H1 (cell line): ENCODE data around the gene TBX4. TPM values are rescaled to one million over a fixed set of nuclear protein-coding genes. Genes with fewer than 3 reads are reported as not detected.

ENCODE experiments used
- CTCF ChIA-PET: fragments of 300-600 bp; sonication (Branson Sonifier 250); formaldehyde crosslinking; loops from one replicate; lab custom pipeline; 2021; ENCODE audit not compliant: partially characterized antibody; lab: Charles Lee
- POLR2A ChIA-PET: fragments of 300-600 bp; sonication (Branson Sonifier 250); formaldehyde crosslinking; loops from one replicate; lab custom pipeline; 2021; ENCODE audit warnings: inconsistent platforms; ENCODE audit not compliant: partially characterized antibody; lab: Charles Lee
- DNase-seq, 2 experiments: peaks; one replicate each; pipeline versions ENCODE4 v3.0.0 to v3.0.0-alpha.2; 2010 to 2022; ENCODE audit warnings: low spot score in 2 of 2, low read depth in 1 of 2, mixed read lengths in 1 of 2
- FAIRE-seq: peaks from 2 replicates; lab custom pipeline; 2011; peaks lifted over from hg19 to GRCh38; lab: Jason Lieb, UNC
- H2AFZ ChIP-seq: 2 replicates; pipeline ENCODE4 v1.8.1; 2012; ENCODE audit warnings: low read length, inconsistent platforms
- H2AK5ac ChIP-seq: 2 replicates; pipeline ENCODE4 v1.6.1; 2013; ENCODE audit warnings: low read depth, low read length
- H2BK120ac ChIP-seq: replicated peaks from 2 replicates; pipeline ENCODE3; 2013; ENCODE audit warnings: low read depth, low read length, inconsistent platforms
- H2BK12ac ChIP-seq: 2 replicates; pipeline ENCODE4 v1.6.1; 2013; ENCODE audit warnings: low read depth, low read length
- H2BK15ac ChIP-seq: 2 replicates; pipeline ENCODE4 v1.6.1; 2013; ENCODE audit warnings: low read length
- H2BK20ac ChIP-seq: 2 replicates; pipeline ENCODE4 v1.6.1; 2013; ENCODE audit warnings: low read length
- H2BK5ac ChIP-seq: 2 replicates; pipeline ENCODE4 v1.6.1; 2013; ENCODE audit warnings: low read depth, low read length
- H3K14ac ChIP-seq: 2 replicates; pipeline ENCODE4 v1.6.1; 2013; ENCODE audit warnings: inconsistent platforms; ENCODE audit not compliant: insufficient read length
- H3K18ac ChIP-seq: 2 replicates; pipeline ENCODE4 v1.6.1; 2013; ENCODE audit warnings: low read length; ENCODE audit errors: extremely low read depth
- H3K23ac ChIP-seq: 2 replicates; pipeline ENCODE4 v1.6.1; 2013; ENCODE audit warnings: inconsistent platforms; ENCODE audit not compliant: insufficient read length
- H3K23me2 ChIP-seq: 2 replicates; pipeline ENCODE4 v1.6.1; 2013; ENCODE audit warnings: low read depth, low read length
- H3K27ac ChIP-seq: 2 replicates; pipeline ENCODE4 v1.6.1; 2011; ENCODE audit warnings: low read depth, low read length, inconsistent platforms
- H3K27me3 ChIP-seq, 4 experiments: replicated peaks in 1 of 4; 1 replicate in 1 of 4; 2 replicates in 3 of 4; pipeline versions ENCODE4 v1.6.1 to v1.8.1; 2011 to 2013; ENCODE audit warnings: low read length in 3 of 4, mild to moderate bottlenecking in 3 of 4, inconsistent platforms in 2 of 4, mixed read lengths in 2 of 4, moderate library complexity in 1 of 4; ENCODE audit not compliant: control insufficient read depth in 3 of 4, insufficient read depth in 3 of 4; ENCODE audit errors: extremely low read depth in 1 of 4
- H3K36me3 ChIP-seq, 4 experiments: 2 replicates each; pipeline versions ENCODE4 v1.6.1 to v1.8.1; 2011 to 2013; ENCODE audit warnings: mild to moderate bottlenecking in 4 of 4, low read length in 3 of 4, moderate library complexity in 2 of 4, control low read depth in 1 of 4, inconsistent platforms in 1 of 4; ENCODE audit not compliant: insufficient read depth in 4 of 4, control insufficient read depth in 2 of 4
- H3K4ac ChIP-seq: replicated peaks from 2 replicates; pipeline ENCODE3; 2013; ENCODE audit warnings: low read length, low read depth, mixed read lengths, inconsistent platforms; ENCODE audit not compliant: insufficient read length
- H3K4me1 ChIP-seq, 4 experiments: replicated peaks in 1 of 4; 1 replicate in 1 of 4; 2 replicates in 3 of 4; pipeline versions ENCODE4 v1.6.1 to v1.8.1; 2011 to 2013; ENCODE audit warnings: low read length in 3 of 4, inconsistent platforms in 2 of 4, mixed read lengths in 1 of 4; ENCODE audit not compliant: insufficient read depth in 4 of 4, control insufficient read depth in 3 of 4
- H3K4me2 ChIP-seq, 2 experiments: 2 replicates each; pipeline versions ENCODE4 v1.6.1 to v1.8.1; 2011 to 2013; ENCODE audit warnings: low read depth in 2 of 2, low read length in 2 of 2, control low read depth in 1 of 2, inconsistent platforms in 1 of 2, mild to moderate bottlenecking in 1 of 2; ENCODE audit not compliant: insufficient read depth in 1 of 2
- H3K4me3 ChIP-seq, 4 experiments: fragments of 200-600, 300-600 bp in 1 of 4; sonication (generic), shearing (Covaris generic), sonication (Bioruptor Twin) in 1 of 4; 2 replicates each; pipeline versions ENCODE4 v1.5.1 to v1.8.1; 2011 to 2016; ENCODE audit warnings: low read length in 4 of 4, low read depth in 3 of 4, control low read depth in 2 of 4, inconsistent platforms in 2 of 4, mild to moderate bottlenecking in 2 of 4, mixed read lengths in 1 of 4, moderate library complexity in 1 of 4; ENCODE audit not compliant: insufficient read depth in 2 of 4; ENCODE audit errors: extremely low read depth in 1 of 4
- H3K56ac ChIP-seq: replicated peaks from 2 replicates; pipeline ENCODE3; 2013; ENCODE audit warnings: low read depth, mild to moderate bottlenecking, mixed read lengths, low read length, inconsistent platforms; ENCODE audit not compliant: insufficient read length
- H3K79me1 ChIP-seq: 2 replicates; pipeline ENCODE4 v1.6.1; 2013; ENCODE audit warnings: low read depth, low read length, control low read depth
- H3K79me2 ChIP-seq, 2 experiments: 2 replicates each; pipeline versions ENCODE4 v1.6.1 to v1.8.1; 2012 to 2013; ENCODE audit warnings: low read length in 2 of 2, mild to moderate bottlenecking in 2 of 2, inconsistent platforms in 1 of 2; ENCODE audit not compliant: insufficient read depth in 2 of 2, control insufficient read depth in 1 of 2
- H3K9ac ChIP-seq, 4 experiments: replicated peaks in 1 of 4; 1 replicate in 1 of 4; 2 replicates in 3 of 4; pipeline versions ENCODE4 v1.6.1 to v1.8.1; 2011 to 2013; ENCODE audit warnings: low read depth in 3 of 4, low read length in 3 of 4, control low read depth in 2 of 4, mild to moderate bottlenecking in 2 of 4, moderate library complexity in 2 of 4, inconsistent platforms in 1 of 4; ENCODE audit errors: extremely low read depth in 1 of 4
- H3K9me3 ChIP-seq, 2 experiments: 2 replicates each; pipeline versions ENCODE4 v1.6.1 to v1.8.1; 2012 to 2013; ENCODE audit warnings: mild to moderate bottlenecking in 2 of 2, moderate library complexity in 2 of 2, control low read depth in 1 of 2, inconsistent platforms in 1 of 2, low read depth in 1 of 2, low read length in 1 of 2, mixed read lengths in 1 of 2; ENCODE audit not compliant: insufficient read depth in 2 of 2
- H4K20me1 ChIP-seq, 2 experiments: replicated peaks in 1 of 2; 2 replicates each; pipeline versions ENCODE3 to v1.8.1; 2011 to 2013; ENCODE audit warnings: inconsistent platforms in 2 of 2, low read length in 2 of 2, mild to moderate bottlenecking in 1 of 2; ENCODE audit not compliant: insufficient read depth in 2 of 2, control insufficient read depth in 1 of 2
- H4K5ac ChIP-seq: 2 replicates; pipeline ENCODE4 v1.6.1; 2013; ENCODE audit warnings: low read length, low read depth, mixed read lengths, inconsistent platforms; ENCODE audit not compliant: insufficient read length
- H4K8ac ChIP-seq: 2 replicates; pipeline ENCODE4 v1.8.0; 2013; ENCODE audit warnings: mild to moderate bottlenecking, moderate library complexity, low read length, inconsistent platforms; ENCODE audit not compliant: insufficient read depth; ENCODE audit errors: extremely low read depth
- H4K91ac ChIP-seq: replicated peaks from 2 replicates; pipeline ENCODE3; 2013; ENCODE audit warnings: low read length, mixed read lengths, inconsistent platforms; ENCODE audit not compliant: insufficient read length
- CTCF ChIP-seq, 3 experiments: IDR thresholded peaks; 1 replicate in 2 of 3; 2 replicates in 1 of 3; pipeline versions ENCODE4 v1.5.1 to v1.6.1; 2011; ENCODE audit warnings: low read length in 3 of 3, mild to moderate bottlenecking in 3 of 3, inconsistent platforms in 2 of 3, low read depth in 1 of 3, moderate library complexity in 1 of 3; ENCODE audit not compliant: insufficient read depth in 1 of 3; ENCODE audit errors: control extremely low read depth in 1 of 3
- GTF2F1 ChIP-seq: IDR thresholded peaks from 2 replicates; pipeline ENCODE4 v1.6.1; 2012; ENCODE audit warnings: low read depth, low read length, improper control_type of control experiment, borderline replicate concordance
- KDM1A ChIP-seq: fragments of 200-600, 300-600 bp; sonication (generic); IDR thresholded peaks from 2 replicates; pipeline ENCODE4 v1.7.1; 2016; ENCODE audit warnings: mild to moderate bottlenecking, low read length, borderline replicate concordance
- KDM5A ChIP-seq: fragments of 200-600 bp; IDR thresholded peaks from 2 replicates; pipeline ENCODE4 v1.7.1; 2012; ENCODE audit warnings: mild to moderate bottlenecking, low read length, inconsistent platforms, mixed read lengths
- MAX ChIP-seq: IDR thresholded peaks from 2 replicates; pipeline ENCODE4 v1.6.1; 2012; ENCODE audit warnings: inconsistent platforms
- NRF1 ChIP-seq: IDR thresholded peaks from 2 replicates; pipeline ENCODE4 v1.6.1; 2011; ENCODE audit warnings: mild to moderate bottlenecking, low read depth, low read length, improper control_type of control experiment
- RAD21 ChIP-seq, 2 experiments: IDR thresholded peaks in 1 of 2; conservative IDR thresholded peaks in 1 of 2; 2 replicates each; pipeline ENCODE4 v1.6.1; 2011; ENCODE audit warnings: low read depth in 2 of 2, low read length in 2 of 2, improper control_type of control experiment in 1 of 2, inconsistent platforms in 1 of 2, mild to moderate bottlenecking in 1 of 2, moderate library complexity in 1 of 2
- SIN3A ChIP-seq, 2 experiments: IDR thresholded peaks in 1 of 2; conservative IDR thresholded peaks in 1 of 2; 2 replicates each; pipeline ENCODE4 v1.6.1; 2011 to 2012; ENCODE audit warnings: low read length in 2 of 2, improper control_type of control experiment in 1 of 2, low read depth in 1 of 2, mild to moderate bottlenecking in 1 of 2
- SRF ChIP-seq: IDR thresholded peaks from 2 replicates; pipeline ENCODE4 v1.6.1; 2011; ENCODE audit warnings: mild to moderate bottlenecking, low read depth, low read length, moderate library complexity
- WGBS, 2 experiments: shearing (Covaris generic) in 1 of 2; methylation state at CpG; one replicate each; pipeline versions ENCODE4 v1.1.6 to v1.1.7; 2013 to 2015; ENCODE audit warnings: low lambda C conversion rate in 2 of 2, mixed read lengths in 2 of 2, inconsistent platforms in 1 of 2, low coverage in 1 of 2, missing lambda C conversion rate in 1 of 2; ENCODE audit not compliant: insufficient replicate concordance in 2 of 2, insufficient coverage in 1 of 2, insufficient read length in 1 of 2; ENCODE audit errors: extremely low coverage in 1 of 2, missing lambda C conversion rate in 1 of 2; 5-methylcytosine and 5-hydroxymethylcytosine counted together
- polyA plus RNA-seq, 7 experiments: library from polyadenylated mRNA; depleted of rRNA in 3 of 7; stranded (reverse) in 5 of 7; unstranded in 2 of 7; fragments of >200 nt in 5 of 7; fragments of 200-250 nt in 2 of 7; gene quantifications; 1 replicate in 5 of 7; 2 replicates in 1 of 7; 4 replicates in 1 of 7; pipeline versions ENCODE4 v1.2.1 to v1.2.3, GENCODE V29; 2011 to 2013; ENCODE audit warnings: missing spikeins in 2 of 7, mixed read lengths in 2 of 7
- total RNA-seq: library from RNA; stranded (reverse); fragmentation: NEBNext Ultra II Directional; extraction: Animal tissue kit (Norgen Biotek cat#: 25700); gene quantifications from 2 replicates; pipeline ENCODE4 v1.2.1, GENCODE V29; 2021

TBX4 gene
- total and polyA plus RNA-seq, 2 of the 8 experiments (the other 6 are each of a cell fraction or from before 2014, with no cell fraction given), result 0.02 TPM; not detected in 1

DNA sequence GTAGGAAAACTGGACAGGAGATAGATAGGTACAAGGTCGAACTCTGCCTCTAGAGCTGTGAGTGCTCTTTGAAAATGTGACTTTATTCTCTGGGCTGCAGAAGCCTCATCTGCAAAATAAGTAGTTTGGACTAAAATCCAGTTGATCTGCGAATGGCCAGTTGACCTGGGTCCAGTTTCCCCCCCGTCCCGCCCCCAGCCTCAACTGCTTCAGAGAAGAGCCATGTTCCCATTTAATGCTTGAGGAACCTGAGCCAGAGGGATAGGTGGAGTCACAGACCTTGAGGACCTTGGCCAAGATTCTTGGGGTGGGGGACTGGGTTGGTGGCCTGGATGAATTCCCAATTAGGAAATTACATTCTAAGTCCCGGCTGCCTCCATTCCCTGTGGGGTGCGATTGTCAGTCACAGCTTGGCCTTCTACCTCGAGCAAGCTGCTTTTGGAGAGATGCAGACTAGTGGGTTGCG, 38.5 kb upstream of the TBX4 start:
- Histone ChIP-seq H4K20me1 (peaks cover 2 to 4% of the 10 kb centered on the region in 2 experiments), H4K91ac (no peak overlapping the region), H3K9me3 (no peaks in the 10 kb centered on the region), H3K27ac (no peak overlapping the region), H2AK5ac (no peak overlapping the region), H3K4me1 (peaks cover 0 to 16% (median 9%) of the 10 kb centered on the region in 4 experiments; a peak in 5 of 7 replicates), H3K56ac (no peak overlapping the region), H3K27me3 (peaks cover 29 to 83% (median 75%) of the 10 kb centered on the region in 4 experiments), H2BK5ac (no peak overlapping the region), H3K14ac (no peak overlapping the region), H2BK15ac (no peak overlapping the region), H3K4ac (no peak overlapping the region), H2BK12ac (0 out of 2 replicates have a peak overlapping the region, but pooled peaks have one; percentile 30), H3K79me1 (no peaks in the 10 kb centered on the region), H3K4me2 (peak overlapping the region; percentile 73 to 93; a peak in 2 of 4 replicates), H2BK120ac (no peak overlapping the region), H4K5ac (no peak overlapping the region), H3K79me2 (no peaks in the 10 kb centered on the region), H3K23ac (no peak overlapping the region), H3K4me3 (peak overlapping the region in 1 of 4 experiments; percentile 65; a peak in 1 of 8 replicates), H3K9ac (no peak overlapping the region), H2BK20ac (no peak overlapping the region), H3K18ac (no peak overlapping the region), H2AFZ (no peak overlapping the region), H3K36me3 (no peaks in the 10 kb centered on the region), H4K8ac (no peak overlapping the region), H3K23me2 (peaks cover 18% of the 10 kb centered on the region)
- POLR2A ChIA-PET, result interaction anchor here (0.6 to 1.1 kb wide), 2 partner anchors 38 to 46 kb away, joined by 3 read pairs; no protein-coding TSS in a partner anchor
- CTCF ChIA-PET, result interaction anchor here (0.8 to 8.8 kb wide), 22 partner anchors 9 to 218 kb away, joined by 3 to 108 read pairs (median 4); partner anchors contain the start of genes TBX2 and TBX4
- WGBS, 2 experiments, result 87% methylated on average over 8 of the region's 8 CpGs; no CpG with 5 or more reads in 1 of the 2 experiments
- DNase-seq (peak in 1 of 2 experiments; percentile 20), FAIRE-seq (no peak)
- TF ChIP-seq RAD21 (IDR thresholded peaks at IDR 0.05 in 1 of 2, conservative IDR thresholded peaks at IDR 0.05 in 1 of 2; ENCODE audit: low read depth in 2 of 2, low read length in 2 of 2), result no peak
- TF ChIP-seq NRF1, result no peak
- TF ChIP-seq SIN3A (conservative IDR thresholded peaks at IDR 0.05 in 1 of 2, IDR thresholded peaks at IDR 0.05 in 1 of 2; ENCODE audit: low read depth in 1 of 2, low read length in 2 of 2), result no peak
- no peak for TF ChIP-seq KDM5A
- no peak for TF ChIP-seq KDM1A
- TF ChIP-seq MAX, result no peak
- no peak for TF ChIP-seq CTCF (IDR thresholded peaks at IDR 0.05; ENCODE audit: control extremely low read depth in 1 of 3, insufficient read depth in 1 of 3, low read depth in 1 of 3, low read length in 3 of 3)
- TF ChIP-seq GTF2F1, result no peak
- TF ChIP-seq SRF, result no peak
